HG03139 (cell line): ENCODE data around the gene STH.

ENCODE experiments used
- ATAC-seq: cut with Tn5 transposase; IDR thresholded peaks from one replicate; pipeline ENCODE4 v1.9.1; 2021; ENCODE audit not compliant: unreplicated experiment

STH gene

DNA sequence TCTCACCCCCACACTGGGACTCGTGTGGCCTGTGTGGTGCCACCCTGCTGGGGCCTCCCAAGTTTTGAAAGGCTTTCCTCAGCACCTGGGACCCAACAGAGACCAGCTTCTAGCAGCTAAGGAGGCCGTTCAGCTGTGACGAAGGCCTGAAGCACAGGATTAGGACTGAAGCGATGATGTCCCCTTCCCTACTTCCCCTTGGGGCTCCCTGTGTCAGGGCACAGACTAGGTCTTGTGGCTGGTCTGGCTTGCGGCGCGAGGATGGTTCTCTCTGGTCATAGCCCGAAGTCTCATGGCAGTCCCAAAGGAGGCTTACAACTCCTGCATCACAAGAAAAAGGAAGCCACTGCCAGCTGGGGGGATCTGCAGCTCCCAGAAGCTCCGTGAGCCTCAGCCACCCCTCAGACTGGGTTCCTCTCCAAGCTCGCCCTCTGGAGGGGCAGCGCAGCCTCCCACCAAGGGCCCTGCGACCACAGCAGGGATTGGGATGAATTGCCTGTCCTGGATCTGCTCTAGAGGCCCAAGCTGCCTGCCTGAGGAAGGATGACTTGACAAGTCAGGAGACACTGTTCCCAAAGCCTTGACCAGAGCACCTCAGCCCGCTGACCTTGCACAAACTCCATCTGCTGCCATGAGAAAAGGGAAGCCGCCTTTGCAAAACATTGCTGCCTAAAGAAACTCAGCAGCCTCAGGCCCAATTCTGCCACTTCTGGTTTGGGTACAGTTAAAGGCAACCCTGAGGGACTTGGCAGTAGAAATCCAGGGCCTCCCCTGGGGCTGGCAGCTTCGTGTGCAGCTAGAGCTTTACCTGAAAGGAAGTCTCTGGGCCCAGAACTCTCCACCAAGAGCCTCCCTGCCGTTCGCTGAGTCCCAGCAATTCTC, 27.4 kb downstream of the STH start:
- ATAC-seq = no peak

- ATAC-seq = no peak
These were observed 28.3 kb downstream of the STH start for GRCh38 chr17:46027048-46027975.

DNA sequence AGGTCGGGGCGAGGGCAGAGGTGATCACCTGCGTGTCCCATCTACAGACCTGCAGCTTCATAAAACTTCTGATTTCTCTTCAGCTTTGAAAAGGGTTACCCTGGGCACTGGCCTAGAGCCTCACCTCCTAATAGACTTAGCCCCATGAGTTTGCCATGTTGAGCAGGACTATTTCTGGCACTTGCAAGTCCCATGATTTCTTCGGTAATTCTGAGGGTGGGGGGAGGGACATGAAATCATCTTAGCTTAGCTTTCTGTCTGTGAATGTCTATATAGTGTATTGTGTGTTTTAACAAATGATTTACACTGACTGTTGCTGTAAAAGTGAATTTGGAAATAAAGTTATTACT, 28.9 kb downstream of the STH start:
- no peak for ATAC-seq

GRCh38 chr17:46028374-46028773, 29.3 kb downstream of the STH start:
- no peak for ATAC-seq

DNA sequence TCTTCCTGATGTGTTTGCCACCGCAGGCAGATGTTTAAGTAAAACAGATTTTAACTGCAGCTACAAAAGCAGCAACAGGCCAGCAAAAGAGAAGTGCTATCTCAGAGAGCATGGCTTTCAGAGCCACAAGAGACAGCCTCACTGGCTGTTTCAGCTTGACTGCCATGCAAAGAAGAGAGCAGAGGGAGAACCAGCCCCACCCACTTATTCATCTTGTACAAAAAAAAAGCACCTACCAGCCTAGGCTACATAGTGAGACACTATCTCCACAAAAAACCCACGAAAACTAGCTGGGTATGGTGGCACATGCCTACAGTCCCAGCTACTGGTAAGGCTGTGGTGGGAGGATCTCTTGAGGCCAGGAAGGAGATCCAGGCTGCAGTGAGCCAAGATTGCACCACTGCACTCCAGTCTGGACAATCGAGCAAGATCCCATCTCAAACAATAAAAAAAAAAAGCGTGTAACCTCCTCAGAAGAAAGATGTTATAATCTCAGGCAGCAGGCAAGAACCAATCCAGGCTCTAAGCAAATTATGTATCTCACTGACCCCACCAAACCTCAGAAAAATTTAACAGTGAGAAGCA, 30.0 kb downstream of the STH start:
- ATAC-seq = no peak

DNA sequence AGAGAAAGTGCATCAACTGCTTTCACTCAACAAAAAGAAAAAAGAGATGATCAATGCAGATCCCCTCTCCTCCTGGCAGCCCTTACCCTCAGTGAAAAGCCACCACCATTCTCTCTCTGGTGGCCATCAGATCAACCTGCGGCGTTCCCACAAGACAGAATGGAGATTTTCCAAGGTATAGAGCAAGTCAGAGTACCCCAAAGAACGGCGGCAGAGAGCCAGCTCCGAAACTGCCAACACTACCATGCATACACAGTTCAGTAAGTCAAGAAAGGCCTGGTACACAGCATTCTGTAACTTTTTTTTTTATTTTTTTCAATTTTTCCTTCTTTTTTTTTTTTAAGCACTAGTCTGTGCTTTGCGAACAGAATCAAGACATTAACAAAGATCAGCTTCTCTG, 30.6 kb downstream of the STH start:
- no peak for ATAC-seq

DNA sequence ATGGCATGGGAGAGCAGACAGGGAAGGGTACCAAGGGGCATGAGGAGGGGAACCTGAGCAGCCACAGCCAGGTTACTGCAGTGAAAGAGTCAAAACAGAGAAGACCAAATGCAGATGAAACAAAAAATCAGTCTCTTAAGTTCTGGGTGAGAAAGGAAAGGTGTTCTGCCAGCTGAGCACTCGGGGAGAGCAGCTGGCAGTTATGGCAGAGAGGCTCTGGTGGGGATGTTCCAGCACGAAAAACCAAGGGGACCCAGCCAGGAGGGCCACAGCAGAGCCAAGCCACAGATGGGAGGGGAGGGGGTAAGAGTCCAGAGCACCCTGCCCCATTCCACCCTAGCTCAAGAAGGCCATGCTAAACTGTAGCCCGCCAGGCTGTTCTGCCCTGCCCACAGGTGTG, 31.7 kb downstream of the STH start:
- ATAC-seq = no peak

GRCh38 chr17:46031440-46031839, 32.4 kb downstream of the STH start:
- ATAC-seq = no peak

GRCh38 chr17:46031920-46032319, 32.9 kb downstream of the STH start:
- ATAC-seq = no peak

DNA sequence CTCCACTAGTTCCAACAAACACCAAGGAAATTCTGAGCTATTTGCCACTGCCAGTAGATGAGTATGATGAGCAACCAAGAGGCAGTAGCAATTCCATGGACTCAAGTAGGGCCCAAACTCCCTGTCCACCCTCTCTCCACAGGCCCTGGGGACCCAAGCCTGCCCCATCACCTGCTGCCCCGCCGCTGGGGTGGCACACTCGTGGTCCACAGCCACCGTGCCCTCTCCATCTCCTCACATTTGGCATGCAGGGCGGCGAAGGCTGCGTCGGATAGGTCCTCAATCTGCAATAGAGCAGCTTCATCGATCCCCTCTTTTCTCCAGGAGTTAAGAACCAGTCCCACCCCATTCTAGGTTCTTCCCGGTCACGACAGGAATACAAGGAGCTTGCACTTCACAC, 33.9 kb downstream of the STH start:
- ATAC-seq = no peak

- no peak for ATAC-seq
These were observed 34.3 kb downstream of the STH start for GRCh38 chr17:46033392-46033791.

GRCh38 chr17:46035112-46035818, 36.2 kb downstream of the STH start:
- ATAC-seq = no peak

DNA sequence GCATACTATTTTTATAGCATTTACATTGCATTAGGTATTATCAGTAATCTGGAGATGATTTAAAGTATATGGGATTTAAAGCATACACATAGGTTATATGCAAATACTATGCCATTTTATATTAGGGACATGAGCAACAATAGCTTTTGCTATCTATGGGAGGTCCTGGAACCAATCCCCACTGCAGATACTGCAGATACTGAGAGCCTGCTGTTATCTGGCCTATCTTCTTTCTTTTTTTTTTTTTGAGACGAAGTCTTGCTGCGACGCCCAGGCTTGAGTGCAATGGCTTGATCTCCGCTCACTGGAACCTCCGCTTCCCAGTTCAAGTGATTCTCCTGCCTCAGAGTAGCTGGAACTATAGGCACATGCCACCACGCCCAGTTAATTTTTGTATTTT, 37.4 kb downstream of the STH start:
- ATAC-seq = no peak

GRCh38 chr17:46037722-46038255, 38.7 kb downstream of the STH start:
- no peak for ATAC-seq

GRCh38 chr17:46038414-46038813, 39.4 kb downstream of the STH start:
- no peak for ATAC-seq

- ATAC-seq = no peak
These were observed 39.9 kb downstream of the STH start for GRCh38 chr17:46038937-46039336.

- ATAC-seq = no peak
These were observed 40.6 kb downstream of the STH start for GRCh38 chr17:46039592-46040186.

GRCh38 chr17:46042246-46042645, 43.2 kb downstream of the STH start:
- ATAC-seq = no peak

DNA sequence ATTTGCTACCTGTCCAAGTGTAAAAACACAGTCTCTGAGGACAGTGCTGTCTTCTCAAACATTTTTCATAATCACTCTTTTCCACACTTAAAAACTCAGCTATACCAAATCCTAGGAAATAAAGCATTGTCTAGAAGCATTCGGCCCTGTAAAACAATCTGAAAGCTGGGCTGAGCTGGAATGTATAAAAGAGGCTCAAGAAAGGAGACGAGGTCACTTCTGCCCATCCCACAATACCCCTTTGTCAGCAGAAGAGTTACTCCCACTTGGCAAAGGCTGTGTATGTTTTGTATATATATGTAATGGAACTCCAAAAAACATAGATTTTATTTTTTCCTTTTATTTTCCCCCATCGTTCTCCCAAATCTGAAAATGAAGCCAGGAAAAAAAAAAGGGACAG, 43.9 kb downstream of the STH start:
- no peak for ATAC-seq

- no peak for ATAC-seq
These were observed 44.6 kb downstream of the STH start for GRCh38 chr17:46043606-46044005.
